ENCODE measurements around the gene ADAMTSL2. TPM values are rescaled to one million over a fixed set of nuclear protein-coding genes. Genes with fewer than 3 reads are reported as not detected.

ADAMTSL2 gene
- total RNA-seq, 1 donor from 2014 or later: not detected

DNA sequence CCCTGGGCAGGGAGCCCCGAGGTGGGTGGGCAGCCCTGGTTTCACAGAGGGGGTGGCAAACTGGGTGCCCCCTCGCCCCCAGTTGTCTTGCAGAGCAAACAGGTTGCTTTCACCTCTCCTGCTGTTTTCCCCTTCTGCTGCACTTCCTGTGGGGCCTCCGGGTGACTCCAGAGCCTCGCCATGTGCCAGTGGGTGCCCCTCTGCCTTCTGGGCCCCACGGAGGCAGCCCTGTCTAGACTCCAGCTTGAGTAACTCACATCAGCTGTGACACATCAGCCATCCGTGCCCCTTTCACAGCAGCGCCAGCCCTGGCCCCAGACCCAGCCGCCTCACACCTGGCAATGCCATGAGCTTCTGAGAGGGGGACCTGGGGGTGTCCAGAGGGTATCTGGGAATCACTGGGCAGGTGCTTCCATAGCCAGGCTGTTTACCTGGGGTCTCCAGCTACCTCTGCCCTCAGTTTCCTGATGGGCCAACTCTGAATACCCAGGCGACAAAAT is 36.9 kb downstream of the ADAMTSL2 start:
- no peak overlapping the region for H3K4me3 ChIP-seq (ENCODE audit: low read depth, low read length)
- DNase-seq (ENCODE audit: low read depth): no peak
- TF ChIP-seq, protein P1, sequence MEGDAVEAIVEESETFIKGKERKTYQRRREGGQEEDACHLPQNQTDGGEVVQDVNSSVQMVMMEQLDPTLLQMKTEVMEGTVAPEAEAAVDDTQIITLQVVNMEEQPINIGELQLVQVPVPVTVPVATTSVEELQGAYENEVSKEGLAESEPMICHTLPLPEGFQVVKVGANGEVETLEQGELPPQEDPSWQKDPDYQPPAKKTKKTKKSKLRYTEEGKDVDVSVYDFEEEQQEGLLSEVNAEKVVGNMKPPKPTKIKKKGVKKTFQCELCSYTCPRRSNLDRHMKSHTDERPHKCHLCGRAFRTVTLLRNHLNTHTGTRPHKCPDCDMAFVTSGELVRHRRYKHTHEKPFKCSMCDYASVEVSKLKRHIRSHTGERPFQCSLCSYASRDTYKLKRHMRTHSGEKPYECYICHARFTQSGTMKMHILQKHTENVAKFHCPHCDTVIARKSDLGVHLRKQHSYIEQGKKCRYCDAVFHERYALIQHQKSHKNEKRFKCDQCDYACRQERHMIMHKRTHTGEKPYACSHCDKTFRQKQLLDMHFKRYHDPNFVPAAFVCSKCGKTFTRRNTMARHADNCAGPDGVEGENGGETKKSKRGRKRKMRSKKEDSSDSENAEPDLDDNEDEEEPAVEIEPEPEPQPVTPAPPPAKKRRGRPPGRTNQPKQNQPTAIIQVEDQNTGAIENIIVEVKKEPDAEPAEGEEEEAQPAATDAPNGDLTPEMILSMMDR (conservative IDR thresholded peaks at IDR 0.05; ENCODE audit: low read depth, low read length): no peak

DNA sequence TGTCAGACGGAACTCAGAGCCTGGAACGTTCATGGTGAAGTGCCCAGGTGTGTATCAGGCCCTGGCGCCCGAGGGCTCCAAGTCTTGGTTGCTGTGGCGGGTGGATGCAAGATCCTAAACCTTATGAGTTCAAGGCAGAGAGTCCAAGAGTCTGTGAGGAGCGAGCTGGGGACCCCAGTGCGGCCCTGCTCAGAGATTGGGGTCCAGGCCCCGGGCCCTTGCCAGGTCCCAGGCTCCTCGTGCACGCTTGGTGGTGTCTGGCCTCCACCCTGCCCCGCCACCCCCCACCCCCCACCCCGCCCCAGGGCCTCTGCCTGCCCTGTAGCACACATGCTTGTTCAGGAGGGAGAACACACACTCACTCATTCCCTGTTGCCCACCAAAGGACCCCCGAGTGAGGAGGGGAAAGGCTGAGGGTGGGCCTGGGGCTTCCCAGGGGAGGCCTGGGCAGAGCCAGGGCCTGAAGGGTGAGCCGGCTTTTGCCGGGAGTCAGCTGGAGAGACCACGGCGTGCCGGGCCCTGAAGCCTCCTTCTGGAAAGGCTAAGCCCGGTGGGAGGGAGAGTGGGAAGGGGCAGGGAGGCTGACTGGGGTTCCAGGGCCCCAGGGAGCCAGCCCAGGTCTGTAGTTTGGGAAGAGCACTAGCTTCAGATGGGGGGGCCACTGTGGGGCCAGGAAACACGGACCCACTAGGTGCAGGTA is 37.5 kb downstream of the ADAMTSL2 start:
- DNase-seq (ENCODE audit: low read depth): no peak
- TF ChIP-seq, protein P1 (conservative IDR thresholded peaks at IDR 0.05; ENCODE audit: low read depth, low read length): no peak

DNA sequence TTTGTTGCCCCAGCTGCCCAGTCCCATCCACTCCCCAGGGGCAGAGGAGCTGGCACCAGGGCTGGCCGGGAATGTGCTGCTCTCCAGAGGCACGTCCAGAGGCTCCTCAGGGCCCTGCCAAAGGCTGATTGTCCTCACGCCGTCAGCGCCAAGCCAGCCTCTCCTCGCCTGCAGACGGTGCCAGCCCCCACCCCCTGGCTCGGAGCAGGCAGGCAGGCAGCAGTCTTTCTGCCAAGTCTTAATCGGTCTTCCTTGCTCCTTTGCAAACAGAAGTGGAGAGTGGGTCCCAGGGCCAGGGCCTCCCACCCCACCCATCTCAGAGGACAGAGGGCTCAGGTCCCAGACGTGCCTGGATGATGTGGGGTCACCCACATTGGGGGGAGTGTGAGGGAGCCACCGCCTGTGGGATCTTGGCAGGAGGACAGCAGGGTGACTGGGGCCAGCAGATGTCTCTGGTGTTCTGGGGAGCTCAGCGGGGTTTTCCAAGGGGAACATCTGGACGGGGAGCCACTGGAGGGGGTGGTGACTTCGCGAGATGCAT is 38.4 kb downstream of the ADAMTSL2 start:
- no peak overlapping the region for H3K4me3 ChIP-seq (ENCODE audit: low read depth, low read length)
- TF ChIP-seq, protein P1 (conservative IDR thresholded peaks at IDR 0.05; ENCODE audit: low read depth, low read length): no peak
- DNase-seq (ENCODE audit: low read depth): no peak

More for the DNA sequence above, 37.5 kb downstream of the ADAMTSL2 start:
- H3K4me3 ChIP-seq (ENCODE audit: low read depth, low read length): no peak overlapping the region

DNA sequence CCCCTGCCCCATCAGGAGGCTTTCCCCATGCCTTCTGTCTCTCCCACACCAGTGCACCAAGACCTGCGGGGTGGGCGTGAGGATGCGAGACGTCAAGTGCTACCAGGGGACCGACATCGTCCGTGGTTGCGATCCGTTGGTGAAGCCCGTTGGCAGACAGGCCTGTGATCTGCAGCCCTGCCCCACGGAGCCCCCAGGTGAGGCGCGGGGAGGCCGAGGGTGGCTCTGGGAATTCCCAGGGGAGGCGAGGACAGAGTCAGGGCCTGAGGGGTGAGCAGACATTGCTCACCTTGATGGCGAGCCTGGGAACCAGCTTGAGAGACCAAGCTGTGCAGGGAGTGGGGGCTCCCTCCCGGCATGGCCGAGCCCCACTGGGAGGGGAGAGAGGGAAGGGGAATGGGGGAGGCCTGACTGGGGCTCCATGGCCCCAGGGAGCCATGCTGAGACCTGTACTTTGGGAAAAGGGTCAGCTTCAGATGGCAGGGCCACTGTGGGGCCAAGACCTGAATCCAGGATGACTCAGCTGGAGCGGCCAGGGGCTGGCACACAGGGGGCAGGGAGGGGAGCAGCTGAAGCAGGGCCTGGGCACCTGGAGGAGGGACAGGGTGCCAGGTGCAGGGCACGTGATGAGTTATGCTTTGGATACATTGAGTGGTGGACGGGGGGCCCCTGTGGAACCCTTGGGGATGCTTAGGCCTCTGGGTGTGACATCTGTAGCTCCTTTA is 39.4 kb downstream of the ADAMTSL2 start:
- DNase-seq (ENCODE audit: low read depth): no peak
- TF ChIP-seq, protein P1 (conservative IDR thresholded peaks at IDR 0.05; ENCODE audit: low read depth, low read length): no peak
- H3K4me3 ChIP-seq (ENCODE audit: low read depth, low read length): no peak overlapping the region

DNA sequence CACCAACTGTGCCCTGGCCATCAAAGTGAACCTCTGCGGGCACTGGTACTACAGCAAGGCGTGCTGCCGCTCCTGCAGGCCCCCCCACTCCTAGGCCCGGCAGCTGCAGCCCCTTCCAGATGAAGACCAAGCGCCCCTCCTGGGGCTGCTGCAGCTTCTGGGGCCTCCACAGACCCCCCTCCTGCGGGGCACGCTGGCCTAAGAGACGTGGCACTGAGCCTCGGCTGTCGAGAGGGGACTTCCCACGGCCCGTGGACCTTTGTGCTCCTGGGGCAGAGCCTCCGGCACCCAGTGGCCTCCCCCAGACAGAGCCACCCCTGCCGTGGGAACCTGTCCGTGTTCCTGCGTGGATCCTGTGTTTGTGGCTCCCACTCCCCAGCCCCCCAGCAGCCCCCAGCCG is 40.3 kb downstream of the ADAMTSL2 start:
- H3K4me3 ChIP-seq (ENCODE audit: low read depth, low read length): no peak overlapping the region
- DNase-seq (ENCODE audit: low read depth): no peak
- TF ChIP-seq, protein P1 (conservative IDR thresholded peaks at IDR 0.05; ENCODE audit: low read depth, low read length): no peak

DNA sequence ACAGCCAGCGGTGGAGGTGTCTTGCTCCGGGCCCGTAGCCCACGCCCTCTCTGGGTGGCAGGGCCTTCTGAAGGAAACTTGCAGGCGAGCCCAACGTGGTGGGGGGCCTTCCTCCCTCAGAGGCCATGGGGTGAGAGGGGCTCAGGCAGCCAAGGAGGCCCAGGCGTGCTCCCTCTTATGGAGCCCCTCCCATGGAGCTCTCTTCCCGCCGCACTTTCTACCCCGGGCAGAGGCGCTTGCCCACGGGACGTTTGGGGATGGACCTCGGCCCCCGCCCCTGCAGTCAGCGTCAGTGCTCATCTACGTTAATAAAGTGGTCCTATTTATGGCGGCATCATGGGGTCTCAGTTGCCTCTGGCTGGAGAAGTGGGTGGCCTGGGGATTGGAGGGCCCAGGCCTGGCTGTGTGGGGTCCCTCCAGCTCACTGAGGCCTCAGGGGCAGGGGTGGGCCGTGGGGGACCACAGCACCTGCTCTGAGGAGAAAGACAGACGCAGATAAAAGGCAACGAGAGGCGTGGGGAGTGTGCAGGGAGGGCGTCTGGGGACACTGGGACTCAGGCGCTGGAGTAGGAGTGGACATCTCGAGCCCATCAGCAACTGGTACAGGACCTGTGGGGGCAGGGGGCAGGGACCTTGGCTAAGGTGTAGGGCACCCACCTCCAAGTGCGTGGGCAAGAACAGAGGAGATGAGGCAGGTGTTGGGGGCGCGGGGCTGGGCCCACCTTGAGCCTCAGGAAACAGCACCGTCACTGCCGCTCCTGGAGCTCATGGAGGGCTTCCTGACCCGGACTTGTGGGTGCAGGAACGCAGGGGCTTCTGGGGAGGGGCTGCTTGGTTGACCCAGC is 40.9 kb downstream of the ADAMTSL2 start:
- no peak for DNase-seq (ENCODE audit: low read depth)
- no peak overlapping the region for H3K4me3 ChIP-seq (ENCODE audit: low read depth, low read length)
- TF ChIP-seq, protein P1 (conservative IDR thresholded peaks at IDR 0.05; ENCODE audit: low read depth, low read length): no peak
